ENCODE results near the gene SPTBN1.

- TF ChIP-seq CTCF (conservative IDR thresholded peaks at IDR 0.05; ENCODE audit: low read depth, low read length) = no peak
- TF ChIP-seq EZH2 (IDR thresholded peaks at IDR 0.05; ENCODE audit: borderline replicate concordance, low read depth, low read length, poor library complexity, severe bottlenecking) = no peak
Observed at GRCh38 chr2:54546923-54547720, 91.0 kb downstream of the SPTBN1 start.

Measured in A673 (cell line).